Endothelial cell of umbilical vein (primary cell): ENCODE results near the gene ERBIN. TPM values are rescaled to one million over a fixed set of nuclear protein-coding genes. Genes with fewer than 3 reads are reported as not detected.

Experiments used
- BruUV-seq: library from RNA; stranded (reverse); fragments of 400-500 nt; replicated peaks from 2 replicates; lab custom pipeline; 2021; lab: Mats Ljungman, UMichigan
- CTCF ChIA-PET: fragments of 300-600, 350-600 bp; sonication (Branson Sonifier 250); formaldehyde crosslinking; loops from one replicate; lab custom pipeline; 2021; ENCODE audit warnings: antibody characterized with exemption, inconsistent platforms; lab: Charles Lee
- POLR2A ChIA-PET: fragments of 300-600, 350-600 bp; sonication (Branson Sonifier 250); formaldehyde crosslinking; loops from one replicate; lab custom pipeline; 2021; ENCODE audit warnings: antibody characterized with exemption, inconsistent platforms; lab: Charles Lee
- DNase-seq: peaks from one replicate; pipeline ENCODE4 v3.0.0-alpha.2; 2011; ENCODE audit warnings: low read depth, low spot score
- FAIRE-seq: peaks from 2 replicates; lab custom pipeline; 2011; peaks lifted over from hg19 to GRCh38; lab: Jason Lieb, UNC
- H2AFZ ChIP-seq: 2 replicates; pipeline ENCODE4 v1.6.0; 2012; ENCODE audit warnings: low read depth, low read length, control low read depth, inconsistent platforms
- H3K27ac ChIP-seq: 2 replicates; pipeline ENCODE4 v1.5.1; 2011; ENCODE audit warnings: low read depth, mild to moderate bottlenecking, control low read depth, low read length, moderate library complexity; ENCODE audit not compliant: insufficient read depth
- H3K27me3 ChIP-seq, 2 experiments: 2 replicates each; pipeline versions ENCODE4 v1.6.0 to v1.6.1; 2011; ENCODE audit warnings: low read length in 2 of 2, mixed read lengths in 1 of 2; ENCODE audit not compliant: control insufficient read depth in 2 of 2, insufficient read depth in 2 of 2
- H3K36me3 ChIP-seq, 2 experiments: 2 replicates in 1 of 2; 3 replicates in 1 of 2; pipeline ENCODE4 v1.5.1; 2011; ENCODE audit warnings: low read length in 2 of 2, mild to moderate bottlenecking in 1 of 2, moderate library complexity in 1 of 2; ENCODE audit not compliant: control insufficient read depth in 2 of 2, insufficient read depth in 2 of 2; ENCODE audit errors: extremely low read depth in 1 of 2
- H3K4me1 ChIP-seq: 3 replicates; pipeline ENCODE4 v1.5.1; 2011; ENCODE audit warnings: mild to moderate bottlenecking, low read length; ENCODE audit not compliant: control insufficient read depth, insufficient read depth; ENCODE audit errors: extremely low read depth
- H3K4me2 ChIP-seq: 2 replicates; pipeline ENCODE4 v1.6.1; 2011; ENCODE audit warnings: low read length, control low read depth, mixed read lengths; ENCODE audit not compliant: insufficient read depth
- H3K4me3 ChIP-seq, 3 experiments: fragments of 200-600 bp in 1 of 3; sonication (generic), shearing (Covaris generic) in 1 of 3; replicated peaks in 1 of 3; 2 replicates each; pipeline ENCODE4 v1.5.1; 2011 to 2016; ENCODE audit warnings: control low read depth in 3 of 3, low read length in 3 of 3, mild to moderate bottlenecking in 2 of 3, inconsistent platforms in 1 of 3, low read depth in 1 of 3, moderate library complexity in 1 of 3; ENCODE audit not compliant: insufficient read depth in 1 of 3
- H3K79me2 ChIP-seq: 2 replicates; pipeline ENCODE4 v1.6.0; 2012; ENCODE audit warnings: low read length, inconsistent platforms; ENCODE audit not compliant: control insufficient read depth, insufficient read depth
- H3K9ac ChIP-seq: replicated peaks from 2 replicates; pipeline ENCODE3; 2011; ENCODE audit warnings: low read length, control low read depth; ENCODE audit not compliant: insufficient read depth; ENCODE audit errors: extremely low read depth
- H3K9me1 ChIP-seq: replicated peaks from 3 replicates; pipeline ENCODE4 v1.6.0; 2011; ENCODE audit warnings: mild to moderate bottlenecking, low read length; ENCODE audit not compliant: control insufficient read depth, insufficient read depth; ENCODE audit errors: extremely low read depth
- H3K9me3 ChIP-seq: replicated peaks from 2 replicates; pipeline ENCODE4 v1.5.1; 2012; ENCODE audit warnings: low read length, inconsistent platforms; ENCODE audit not compliant: control insufficient read depth, insufficient read depth
- H4K20me1 ChIP-seq: replicated peaks from 2 replicates; pipeline ENCODE3; 2011; ENCODE audit warnings: mild to moderate bottlenecking, low read length; ENCODE audit not compliant: control insufficient read depth, insufficient read depth; ENCODE audit errors: extremely low read depth
- EZH2 ChIP-seq: IDR thresholded peaks from 2 replicates; pipeline ENCODE4 v1.6.1; 2012; ENCODE audit warnings: borderline replicate concordance, low read depth, mild to moderate bottlenecking, moderate library complexity, low read length, inconsistent platforms; ENCODE audit not compliant: severe bottlenecking
- FOS ChIP-seq: IDR thresholded peaks from 2 replicates; pipeline ENCODE4 v1.6.1; 2011; ENCODE audit warnings: mild to moderate bottlenecking, low read length, moderate library complexity, borderline replicate concordance; ENCODE audit not compliant: insufficient read depth
- GATA2 ChIP-seq: IDR thresholded peaks from 2 replicates; pipeline ENCODE4 v1.7.0; 2011; ENCODE audit warnings: low read depth, mild to moderate bottlenecking, moderate library complexity, mixed read lengths, low read length; ENCODE audit not compliant: insufficient read length, insufficient read depth
- JUN ChIP-seq: IDR thresholded peaks from 2 replicates; pipeline ENCODE4 v1.6.1; 2011; ENCODE audit warnings: borderline replicate concordance, low read depth; ENCODE audit not compliant: insufficient read length, insufficient read depth
- MYC ChIP-seq: IDR thresholded peaks from one replicate; pipeline ENCODE4 v1.6.1; 2011; ENCODE audit warnings: mild to moderate bottlenecking, low read depth, low read length
- POLR2A ChIP-seq: IDR thresholded peaks from 2 replicates; pipeline ENCODE4 v1.6.1; 2012; ENCODE audit warnings: low read depth, mild to moderate bottlenecking, control low read depth, low read length
- POLR2AphosphoS5 ChIP-seq: IDR thresholded peaks from 2 replicates; pipeline ENCODE4 v1.6.1; 2012; ENCODE audit warnings: low read depth, mild to moderate bottlenecking, control low read depth, low read length, moderate library complexity; ENCODE audit not compliant: insufficient read depth
- dilution Hi-C: fragments of 300-500 bp; cut with MboI; formaldehyde crosslinking; loops from one replicate; pipeline ENCODE4 v1.15.0; 2019; ENCODE audit warnings: low sequenced_read_pairs; ENCODE audit not compliant: extremely low pct_ligation_motif_present
- intact Hi-C: fragments of 100-400 bp; cut with micrococcal nuclease; formaldehyde crosslinking; loops from one replicate; pipeline ENCODE4 v1.10.0; 2022
- polyA plus RNA-seq, 4 experiments: library from polyadenylated mRNA; depleted of rRNA in 3 of 4; stranded (reverse) in 3 of 4; unstranded in 1 of 4; fragments of >200 nt; gene quantifications; 2 replicates each; pipeline versions ENCODE4 v1.2.1 to v1.2.3, GENCODE V29; 2011 to 2012; ENCODE audit warnings: missing spikeins in 1 of 4
- total RNA-seq: library from RNA; stranded (reverse); gene quantifications from 2 replicates; pipeline ENCODE4 v1.2.3, GENCODE V29; 2021
- TF ChIP-seq, protein P1 (sequence below), 2 donors: IDR thresholded peaks; 1 replicate in 1 of 2; 2 replicates in 1 of 2; pipeline ENCODE4 v1.5.1; 2011; ENCODE audit warnings: low read length in 2 of 2, mild to moderate bottlenecking in 2 of 2, moderate library complexity in 2 of 2, control low read depth in 1 of 2, inconsistent platforms in 1 of 2, low read depth in 1 of 2; ENCODE audit not compliant: insufficient read depth in 1 of 2; ENCODE audit errors: extremely low read depth in 1 of 2
- TF ChIP-seq, protein P2 (sequence below): IDR thresholded peaks from 2 replicates; pipeline ENCODE4 v1.6.1; 2011; ENCODE audit not compliant: insufficient read depth, insufficient read length

The ERBIN gene
- total and polyA plus RNA-seq, 2 donors (not counting 3 experiments of a cell fraction or from before 2014, with no cell fraction given) = 8.1 to 55.6 TPM

DNA sequence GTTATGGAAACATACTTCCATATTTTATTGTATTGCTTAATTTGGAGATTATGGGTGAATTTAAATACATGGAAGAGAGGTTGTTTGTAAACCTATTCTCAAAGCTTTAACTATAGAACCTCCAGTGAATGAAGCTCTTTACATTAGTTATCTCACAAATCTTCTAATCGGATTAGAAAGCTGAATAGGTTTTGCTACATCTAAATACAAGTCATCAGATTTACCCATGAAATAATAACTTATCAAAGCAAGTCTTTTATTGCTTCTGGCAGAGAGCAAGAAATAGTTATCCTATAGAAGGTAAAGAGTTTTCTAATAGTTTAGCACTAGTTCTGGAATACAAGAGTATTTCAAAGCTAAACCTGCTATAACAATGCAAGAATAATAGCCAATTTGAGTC is 113.3 kb downstream of the ERBIN start:
- Histone ChIP-seq H3K4me3 (no peak overlapping the region), H3K27me3 (no peaks in the 10 kb centered on the region), H3K9me3 (no peaks in the 10 kb centered on the region), H3K4me1 (no peaks in the 10 kb centered on the region), H3K4me2 (no peak overlapping the region), H3K36me3 (peaks cover 5 to 7% of the 10 kb centered on the region in 2 experiments), H2AFZ (no peak overlapping the region), H3K9ac (no peak overlapping the region), H4K20me1 (no peaks in the 10 kb centered on the region), H3K79me2 (no peaks in the 10 kb centered on the region), H3K27ac (no peak overlapping the region), H3K9me1 (no peaks in the 10 kb centered on the region)
- TF ChIP-seq POLR2AphosphoS5 = no peak
- TF ChIP-seq GATA2 = no peak
- TF ChIP-seq MYC = no peak
- TF ChIP-seq, protein P1, sequence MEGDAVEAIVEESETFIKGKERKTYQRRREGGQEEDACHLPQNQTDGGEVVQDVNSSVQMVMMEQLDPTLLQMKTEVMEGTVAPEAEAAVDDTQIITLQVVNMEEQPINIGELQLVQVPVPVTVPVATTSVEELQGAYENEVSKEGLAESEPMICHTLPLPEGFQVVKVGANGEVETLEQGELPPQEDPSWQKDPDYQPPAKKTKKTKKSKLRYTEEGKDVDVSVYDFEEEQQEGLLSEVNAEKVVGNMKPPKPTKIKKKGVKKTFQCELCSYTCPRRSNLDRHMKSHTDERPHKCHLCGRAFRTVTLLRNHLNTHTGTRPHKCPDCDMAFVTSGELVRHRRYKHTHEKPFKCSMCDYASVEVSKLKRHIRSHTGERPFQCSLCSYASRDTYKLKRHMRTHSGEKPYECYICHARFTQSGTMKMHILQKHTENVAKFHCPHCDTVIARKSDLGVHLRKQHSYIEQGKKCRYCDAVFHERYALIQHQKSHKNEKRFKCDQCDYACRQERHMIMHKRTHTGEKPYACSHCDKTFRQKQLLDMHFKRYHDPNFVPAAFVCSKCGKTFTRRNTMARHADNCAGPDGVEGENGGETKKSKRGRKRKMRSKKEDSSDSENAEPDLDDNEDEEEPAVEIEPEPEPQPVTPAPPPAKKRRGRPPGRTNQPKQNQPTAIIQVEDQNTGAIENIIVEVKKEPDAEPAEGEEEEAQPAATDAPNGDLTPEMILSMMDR (IDR thresholded peaks at IDR 0.05; ENCODE audit: extremely low read depth in 1 of 2, insufficient read depth in 1 of 2, low read depth in 1 of 2, low read length in 2 of 2) = no peak
- TF ChIP-seq, protein P2, sequence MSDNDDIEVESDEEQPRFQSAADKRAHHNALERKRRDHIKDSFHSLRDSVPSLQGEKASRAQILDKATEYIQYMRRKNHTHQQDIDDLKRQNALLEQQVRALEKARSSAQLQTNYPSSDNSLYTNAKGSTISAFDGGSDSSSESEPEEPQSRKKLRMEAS = no peak
- no peak for TF ChIP-seq FOS
- TF ChIP-seq JUN = no peak
- no peak for TF ChIP-seq POLR2A
- no peak for TF ChIP-seq EZH2
- no TSS peak for BruUV-seq
- intact Hi-C loops = no loop called here
- FAIRE-seq (no peak), DNase-seq (no peak)
- ChIA-PET CTCF (interaction anchor here (0.9 to 1.9 kb wide), 3 partner anchors 8 to 108 kb away, joined by 3 to 6 read pairs (median 3); no protein-coding TSS in a partner anchor), POLR2A (no interaction called here)
- dilution Hi-C loops = no loop called here
